ENCODE measurements around the gene ZNF883.

Gene ZNF883

GRCh38 chr9:112917987-112918362 lies 94.0 kb downstream of the ZNF883 start:
- no peak for DNase-seq

GRCh38 chr9:112917047-112917986 lies 94.7 kb downstream of the ZNF883 start:
- no peak for DNase-seq

- DNase-seq = no peak
Measured at GRCh38 chr9:112914524-112914923, 97.5 kb downstream of the ZNF883 start.

GRCh38 chr9:112913326-112913725 lies 98.7 kb downstream of the ZNF883 start:
- no peak for DNase-seq

- no peak for DNase-seq
Measured at GRCh38 chr9:112912636-112913035, 99.4 kb downstream of the ZNF883 start.

- DNase-seq = no peak
Measured at GRCh38 chr9:112911736-112912135, 100.3 kb downstream of the ZNF883 start.
